Measurements from ENCODE around the gene LRRC40. TPM values are rescaled to one million over a fixed set of nuclear protein-coding genes. Genes with fewer than 3 reads are reported as not detected.

The LRRC40 gene
- total and polyA plus RNA-seq, 12 donors, result 5.8 to 18.7 (median 11.1) TPM

GRCh38 chr1:70204600-70204999 is 779 bp downstream of the LRRC40 start:
- Histone ChIP-seq H3K4me1 (replicated peaks in 1 of 2) (peaks cover 26 to 43% of the 10 kb centered on the region in 2 donors), H3K27me3 (no peaks in the 10 kb centered on the region), H3K9me3 (replicated peaks in 1 of 3) (no peaks in the 10 kb centered on the region), H3K27ac (peak overlapping the region in 1 of 5 donors; percentile 92), H3K4me3 (peak overlapping the region in 2 of 4 donors; percentile 64 to 82), H3K36me3 (replicated peaks in 1 of 2) (no peaks in the 10 kb centered on the region)
- no peak for DNase-seq
- intact Hi-C loops (cut with DNase I), result no loop called here
- TF ChIP-seq POLR2A (IDR thresholded peaks at IDR 0.05) (no peak), CTCF (IDR thresholded peaks at IDR 0.05) (no peak)
- WGBS, 4 donors, result 0 to 1% (median 1%) methylated on average over 4 of the region's 4 CpGs

- H3K27ac ChIP-seq, result no peak overlapping the region
- H3K4me3 ChIP-seq, result peak overlapping the region in 1 of 4 donors; percentile 64
- H3K9me3 ChIP-seq (replicated peaks in 1 of 3), result no peaks in the 10 kb centered on the region
- no peaks in the 10 kb centered on the region for H3K27me3 ChIP-seq
- WGBS, 4 donors, result 91 to 97% (median 93%) methylated on average over 1 of the region's 1 CpG
- intact Hi-C loops (cut with DNase I), result no loop called here
- no peaks in the 10 kb centered on the region for H3K36me3 ChIP-seq (replicated peaks in 1 of 2)
- peaks cover 22 to 38% of the 10 kb centered on the region in 2 donors for H3K4me1 ChIP-seq (replicated peaks in 1 of 2)
- TF ChIP-seq POLR2A (IDR thresholded peaks at IDR 0.05), result no peak
- TF ChIP-seq CTCF (IDR thresholded peaks at IDR 0.05), result no peak
- DNase-seq, result no peak
Measured at GRCh38 chr1:70204139-70204538, 1.2 kb downstream of the LRRC40 start.

- TF ChIP-seq POLR2A (IDR thresholded peaks at IDR 0.05), result no peak
- TF ChIP-seq CTCF (IDR thresholded peaks at IDR 0.05), result no peak
- 57 to 63% (median 58%) methylated on average over 2 of the region's 2 CpGs for WGBS, 4 donors
- intact Hi-C loops (cut with DNase I), result no loop called here
Measured at GRCh38 chr1:70202173-70202758, 3.1 kb downstream of the LRRC40 start.

GRCh38 chr1:70200065-70200464 is 5.3 kb downstream of the LRRC40 start:
- no peak for DNase-seq
- Histone ChIP-seq H3K27me3 (no peaks in the 10 kb centered on the region), H3K36me3 (replicated peaks in 1 of 2) (no peaks in the 10 kb centered on the region), H3K4me1 (replicated peaks in 1 of 2) (peaks cover 7% of the 10 kb centered on the region in 2 donors), H3K4me3 (no peak overlapping the region), H3K9me3 (replicated peaks in 1 of 3) (no peaks in the 10 kb centered on the region), H3K27ac (no peak overlapping the region)
- TF ChIP-seq POLR2A (IDR thresholded peaks at IDR 0.05) (no peak), CTCF (IDR thresholded peaks at IDR 0.05) (no peak)
- intact Hi-C loops (cut with DNase I), result no loop called here
- WGBS, 4 donors, result 96 to 99% (median 97%) methylated on average over 4 of the region's 4 CpGs

More at GRCh38 chr1:70202173-70202758, 3.1 kb downstream of the LRRC40 start:
- Histone ChIP-seq H3K4me1 (replicated peaks in 1 of 2) (peaks cover 12 to 20% of the 10 kb centered on the region in 2 donors), H3K36me3 (replicated peaks in 1 of 2) (no peaks in the 10 kb centered on the region), H3K9me3 (replicated peaks in 1 of 3) (no peaks in the 10 kb centered on the region), H3K4me3 (no peak overlapping the region), H3K27ac (no peak overlapping the region), H3K27me3 (no peaks in the 10 kb centered on the region)
- DNase-seq, result no peak
